GM21737 (cell line): ENCODE measurements around the gene TBC1D16.
"Not testable (repeated sequence)": the region's sequence is repeated elsewhere in the genome, so short reads cannot be mapped to it uniquely, and the experiment has no call there.

Experiments
- ATAC-seq: cut with Tn5 transposase; IDR thresholded peaks from one replicate; pipeline ENCODE4 v1.9.1; 2021; ENCODE audit warnings: mild to moderate bottlenecking, moderate library complexity; ENCODE audit not compliant: unreplicated experiment

The TBC1D16 gene

GRCh38 chr17:79897243-79898063 lies 138.2 kb downstream of the TBC1D16 start:
- no peak for ATAC-seq

DNA sequence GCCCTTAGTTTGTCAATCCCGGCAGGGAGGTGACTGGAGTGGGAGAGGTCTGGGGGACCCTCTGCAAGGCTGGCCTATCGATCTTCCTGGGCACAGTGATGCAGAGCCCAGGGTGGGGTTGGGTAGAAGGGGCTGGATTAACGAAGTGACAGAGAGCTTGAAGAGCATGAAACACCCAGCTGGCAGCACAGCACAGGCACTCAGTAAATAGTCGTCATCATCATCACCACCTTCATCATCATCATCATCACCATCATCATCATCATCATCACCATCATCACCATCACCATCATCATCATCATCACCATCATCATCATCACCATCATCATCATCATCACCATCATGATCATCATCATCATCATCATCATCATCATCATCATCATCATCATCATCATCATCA lies 142.2 kb downstream of the TBC1D16 start:
- ATAC-seq: not testable (repeated sequence)

- no peak for ATAC-seq
Observed at GRCh38 chr17:79892457-79893241, 143.0 kb downstream of the TBC1D16 start.

GRCh38 chr17:79891113-79891730 lies 144.4 kb downstream of the TBC1D16 start:
- no peak for ATAC-seq

DNA sequence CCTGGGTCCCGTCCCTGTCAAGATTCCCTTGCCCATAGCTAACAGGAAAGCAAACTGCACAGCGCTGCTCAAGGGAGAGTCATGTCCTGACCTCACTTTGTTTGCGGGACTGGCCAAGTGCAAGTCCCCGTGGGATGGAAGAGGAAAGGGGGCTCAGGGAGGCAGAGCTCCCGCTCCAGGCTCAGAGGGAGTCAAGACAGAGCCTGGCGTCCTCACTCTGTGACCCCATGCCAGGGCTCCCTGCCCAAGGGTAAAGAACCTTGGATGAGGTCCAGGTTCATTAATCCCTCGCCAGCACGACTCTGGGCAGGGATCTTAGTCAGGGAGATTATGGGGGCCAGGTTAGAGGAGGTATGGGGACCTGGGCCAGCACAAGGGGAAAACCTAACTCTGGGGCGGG lies 145.0 kb downstream of the TBC1D16 start:
- ATAC-seq: no peak

GRCh38 chr17:79888811-79889634 lies 146.6 kb downstream of the TBC1D16 start:
- no peak for ATAC-seq

DNA sequence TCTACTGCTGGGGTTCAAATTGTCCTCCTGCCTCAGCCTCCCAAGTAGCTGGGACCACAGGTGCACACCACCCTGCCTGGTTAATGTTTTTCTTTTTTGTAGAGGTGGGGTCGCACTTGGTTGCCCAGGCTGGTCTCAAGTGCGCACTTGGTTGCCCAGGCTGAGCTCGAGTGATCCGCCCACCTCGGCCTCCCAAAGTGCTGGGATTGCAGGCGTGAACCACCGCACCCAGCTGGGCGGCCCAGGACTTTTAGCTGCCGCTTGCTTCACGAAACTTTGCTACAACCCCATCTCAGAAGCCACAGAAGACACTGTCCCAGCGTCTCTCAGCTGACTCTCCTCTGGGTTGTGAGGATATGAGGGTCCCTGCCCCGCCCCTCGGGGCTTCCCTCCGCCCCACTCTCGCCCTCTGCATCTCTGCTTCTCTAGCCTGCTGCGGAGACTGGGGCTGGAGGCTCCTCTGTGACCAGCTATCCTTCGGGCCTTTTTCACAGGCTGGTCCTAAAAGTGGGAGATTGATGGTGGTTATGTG lies 147.6 kb downstream of the TBC1D16 start:
- no peak for ATAC-seq

- no peak for ATAC-seq
Observed at GRCh38 chr17:79887451-79887991, 148.2 kb downstream of the TBC1D16 start.

DNA sequence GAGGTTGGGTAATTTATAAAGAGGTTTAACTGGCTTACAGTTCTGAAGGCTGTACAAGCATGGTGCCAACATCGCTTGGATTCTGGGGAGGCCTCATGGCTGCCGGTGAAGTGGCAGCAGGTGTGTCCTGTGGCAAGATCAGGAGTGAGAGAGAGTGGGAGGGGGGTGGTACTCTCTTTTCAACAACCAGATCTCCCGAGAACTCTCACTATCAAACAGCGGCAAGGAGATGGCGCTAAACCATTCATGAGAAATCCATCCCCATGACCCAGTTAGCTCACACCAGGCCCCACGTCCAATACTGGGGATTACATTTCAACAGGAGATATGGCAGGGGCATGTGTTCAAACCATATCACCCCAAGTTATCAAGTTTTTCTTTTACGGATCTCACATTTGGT lies 152.5 kb downstream of the TBC1D16 start:
- ATAC-seq: no peak
